HEK293T (cell line): Measurements from ENCODE around the gene SH2D3A.

ENCODE experiments used
- CTCF ChIA-PET: fragments of 350-600 bp; formaldehyde crosslinking; extraction: SDS; loops from one replicate; lab custom pipeline; 2021; ENCODE audit warnings: antibody characterized with exemption, inconsistent platforms; lab: Yijun Ruan, JAX
- POLR2A ChIA-PET: fragments of 350-600 bp; formaldehyde crosslinking; extraction: SDS; loops from one replicate; lab custom pipeline; 2020; ENCODE audit warnings: antibody characterized with exemption, inconsistent platforms; lab: Yijun Ruan, JAX
- DNase-seq: peaks from one replicate; pipeline ENCODE4 v3.0.0; 2012; ENCODE audit warnings: mixed read lengths; ENCODE audit errors: extremely low spot score
- ARNT ChIP-seq: fragments of 450-650 bp; IDR thresholded peaks from 2 replicates; pipeline ENCODE4 v1.6.1; 2017; ENCODE audit warnings: mild to moderate bottlenecking
- BHLHE40 ChIP-seq: fragments of 450-650 bp; IDR thresholded peaks from 2 replicates; pipeline ENCODE4 v1.6.1; 2016; ENCODE audit warnings: mild to moderate bottlenecking, moderate library complexity, borderline replicate concordance
- CTBP1 ChIP-seq: fragments of 450-650 bp; IDR thresholded peaks from 2 replicates; pipeline ENCODE4 v1.6.1; 2016; ENCODE audit warnings: borderline replicate concordance
- ELF4 ChIP-seq: fragments of 450-650 bp; IDR thresholded peaks from 2 replicates; pipeline ENCODE4 v1.6.1; 2017; ENCODE audit warnings: antibody characterized with exemption
- FOXA1 ChIP-seq: fragments of 450-650 bp; IDR thresholded peaks from 2 replicates; pipeline ENCODE4 v1.6.1; 2016; ENCODE audit warnings: mild to moderate bottlenecking
- FOXK2 ChIP-seq: fragments of 450-650 bp; IDR thresholded peaks from 2 replicates; pipeline ENCODE4 v1.6.1; 2016; ENCODE audit warnings: mild to moderate bottlenecking
- FOXM1 ChIP-seq: fragments of 450-650 bp; IDR thresholded peaks from 2 replicates; pipeline ENCODE4 v1.6.1; 2017; ENCODE audit warnings: mild to moderate bottlenecking, borderline replicate concordance
- HDGF ChIP-seq: fragments of 450-650 bp; IDR thresholded peaks from 2 replicates; pipeline ENCODE4 v1.6.1; 2017; ENCODE audit warnings: antibody characterized with exemption, borderline replicate concordance
- L3MBTL2 ChIP-seq: fragments of 450-650 bp; conservative IDR thresholded peaks from 2 replicates; pipeline ENCODE4 v1.6.1; 2016; ENCODE audit warnings: mild to moderate bottlenecking
- LEF1 ChIP-seq: fragments of 450-650 bp; IDR thresholded peaks from 2 replicates; pipeline ENCODE4 v1.6.1; 2017; ENCODE audit warnings: mild to moderate bottlenecking, borderline replicate concordance
- NFRKB ChIP-seq: fragments of 450-650 bp; IDR thresholded peaks from 2 replicates; pipeline ENCODE4 v1.6.1; 2016; ENCODE audit warnings: mild to moderate bottlenecking, moderate library complexity
- SP1 ChIP-seq: fragments of 450-650 bp; IDR thresholded peaks from 2 replicates; pipeline ENCODE4 v1.6.1; 2017
- SUZ12 ChIP-seq: fragments of 450-650 bp; IDR thresholded peaks from 2 replicates; pipeline ENCODE4 v1.6.1; 2016; ENCODE audit warnings: mild to moderate bottlenecking
- ZNF384 ChIP-seq: fragments of 450-650 bp; IDR thresholded peaks from 2 replicates; pipeline ENCODE4 v1.6.1; 2016
- TF ChIP-seq, protein P1 (sequence below): fragments of 450-650 bp; IDR thresholded peaks from 2 replicates; pipeline ENCODE4 v1.6.1; 2016

SH2D3A gene

DNA sequence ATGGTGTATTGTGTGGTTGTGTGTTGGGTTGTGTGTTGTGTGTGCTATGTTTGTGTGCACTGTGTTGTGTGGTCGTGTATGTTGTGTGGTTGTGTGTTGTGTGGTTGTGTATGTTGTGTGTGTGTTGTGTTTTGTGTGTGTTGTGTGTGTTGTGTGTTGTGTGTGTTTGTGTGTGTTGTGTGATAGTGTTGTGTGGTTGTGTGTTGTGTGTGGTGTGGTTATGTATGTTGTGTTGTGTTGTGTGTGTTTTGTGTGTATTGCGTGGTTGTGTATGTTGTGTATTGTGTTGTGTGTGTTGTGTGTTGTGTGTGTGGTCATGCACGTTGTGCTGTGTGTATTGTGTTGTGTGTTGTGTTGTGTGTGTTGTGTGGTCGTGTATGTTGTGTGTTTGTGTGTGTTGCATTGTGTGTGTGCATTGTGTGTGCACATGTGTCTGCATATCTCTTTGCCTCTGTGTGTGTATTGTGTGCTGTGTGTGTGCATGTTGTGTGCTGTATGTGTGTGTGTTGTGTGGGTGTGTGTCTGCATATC is 49.7 kb downstream of the SH2D3A start:
- ChIA-PET POLR2A (no interaction called here), CTCF (no interaction called here)
- TF ChIP-seq LEF1 (no peak), CTBP1 (peak; percentile 13; the same call in 1 of the 2 replicates)
- DNase-seq = no peak

DNA sequence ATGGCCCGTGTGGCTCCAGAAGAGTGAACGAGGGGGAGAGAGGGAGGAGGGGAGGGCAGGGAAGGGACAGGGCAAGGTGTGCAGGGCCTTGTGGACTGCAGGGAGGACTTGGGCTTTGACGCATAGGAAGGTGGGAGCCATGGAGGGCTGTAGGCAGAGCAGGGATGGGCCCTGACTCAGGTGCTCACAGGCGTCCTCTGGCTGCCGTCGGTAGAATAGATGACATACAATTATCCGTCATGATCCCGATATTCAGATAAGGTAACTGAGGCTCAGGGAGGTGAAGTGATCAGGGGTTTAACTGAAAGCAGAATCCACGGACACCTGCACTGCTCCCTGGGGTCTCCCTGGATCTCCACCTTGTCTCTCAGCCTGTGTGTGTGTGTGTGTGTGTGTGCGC is 50.2 kb downstream of the SH2D3A start:
- TF ChIP-seq NFRKB (no peak), SP1 (no peak), FOXA1 (no peak), LEF1 (no peak), CTBP1 (no peak), L3MBTL2 (no peak), ZNF384 (no peak), BHLHE40 (no peak)
- TF ChIP-seq, protein P1, sequence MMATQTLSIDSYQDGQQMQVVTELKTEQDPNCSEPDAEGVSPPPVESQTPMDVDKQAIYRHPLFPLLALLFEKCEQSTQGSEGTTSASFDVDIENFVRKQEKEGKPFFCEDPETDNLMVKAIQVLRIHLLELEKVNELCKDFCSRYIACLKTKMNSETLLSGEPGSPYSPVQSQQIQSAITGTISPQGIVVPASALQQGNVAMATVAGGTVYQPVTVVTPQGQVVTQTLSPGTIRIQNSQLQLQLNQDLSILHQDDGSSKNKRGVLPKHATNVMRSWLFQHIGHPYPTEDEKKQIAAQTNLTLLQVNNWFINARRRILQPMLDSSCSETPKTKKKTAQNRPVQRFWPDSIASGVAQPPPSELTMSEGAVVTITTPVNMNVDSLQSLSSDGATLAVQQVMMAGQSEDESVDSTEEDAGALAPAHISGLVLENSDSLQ = no peak
- no peak for DNase-seq
- CTCF ChIA-PET = no interaction called here
- POLR2A ChIA-PET = no interaction called here

DNA sequence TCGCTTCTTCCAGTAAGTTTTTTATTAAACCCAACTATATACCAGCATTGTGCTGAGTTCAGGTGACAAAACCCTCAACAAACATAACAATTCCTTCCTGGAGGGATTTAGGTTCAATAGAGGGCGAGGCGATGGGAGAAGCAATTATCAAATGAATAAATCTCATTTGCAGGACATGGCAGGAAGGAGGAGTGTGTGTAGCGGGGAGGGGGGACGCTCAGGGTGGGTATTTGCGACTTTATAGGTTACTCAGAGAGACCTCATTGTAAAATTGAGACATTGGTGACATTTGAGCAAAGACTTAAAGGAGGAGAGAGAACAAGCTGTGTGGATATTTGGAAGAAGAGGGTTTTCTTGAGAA is 50.6 kb downstream of the SH2D3A start:
- no peak for DNase-seq
- POLR2A ChIA-PET = no interaction called here
- TF ChIP-seq FOXK2 (no peak), BHLHE40 (no peak), ZNF384 (no peak), FOXM1 (no peak), LEF1 (no peak), SUZ12 (no peak), NFRKB (no peak)
- CTCF ChIA-PET = no interaction called here

DNA sequence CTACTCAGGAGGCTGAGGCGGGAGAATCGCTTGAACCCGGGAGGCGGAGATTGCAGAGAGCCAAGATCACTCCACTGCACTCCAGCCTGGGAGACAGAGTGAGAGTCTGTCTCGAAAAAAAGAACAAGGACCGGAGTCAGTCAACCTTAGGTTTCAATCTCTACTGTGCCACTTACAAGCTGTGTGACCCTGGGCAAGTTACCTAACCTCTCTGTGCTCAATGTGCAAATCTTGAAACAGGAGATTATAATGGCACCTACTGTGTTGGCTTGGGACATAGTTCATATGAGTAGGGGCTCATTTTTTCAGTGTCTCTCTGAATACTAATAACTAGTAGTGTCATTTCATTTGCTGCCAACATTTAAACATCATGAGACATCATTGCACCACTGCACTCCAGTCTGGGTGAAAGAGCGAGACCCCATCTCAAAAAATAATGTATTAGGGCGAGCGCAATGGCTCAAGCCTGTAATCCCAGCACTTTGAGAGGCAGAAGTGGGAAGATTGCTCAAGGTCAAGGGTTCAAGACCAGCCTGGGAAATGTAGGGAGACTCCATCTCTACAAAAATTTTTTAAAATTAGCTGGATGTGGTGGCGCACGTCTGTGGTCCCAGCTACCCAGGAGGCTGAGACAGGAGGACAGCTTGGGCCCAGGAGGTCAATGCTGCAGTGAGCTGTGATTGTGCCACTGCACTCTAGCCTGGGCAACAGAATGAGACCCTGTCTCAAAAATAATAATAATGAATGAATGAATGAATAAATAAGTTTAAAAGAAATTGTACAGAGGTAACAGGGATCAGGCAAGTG is 52.3 kb downstream of the SH2D3A start:
- ChIA-PET POLR2A (no interaction called here), CTCF (interaction anchor here (0.6 to 0.8 kb wide), 2 partner anchors 53 to 254 kb away, joined by 3 to 4 read pairs; no protein-coding TSS in a partner anchor)
- DNase-seq = no peak
- TF ChIP-seq HDGF = no peak
- TF ChIP-seq FOXM1 = no peak
- no peak for TF ChIP-seq FOXA1
- TF ChIP-seq FOXK2 = no peak
- no peak for TF ChIP-seq ARNT
- TF ChIP-seq BHLHE40 = no peak
- TF ChIP-seq LEF1 = no peak
- TF ChIP-seq ELF4 = no peak

DNA sequence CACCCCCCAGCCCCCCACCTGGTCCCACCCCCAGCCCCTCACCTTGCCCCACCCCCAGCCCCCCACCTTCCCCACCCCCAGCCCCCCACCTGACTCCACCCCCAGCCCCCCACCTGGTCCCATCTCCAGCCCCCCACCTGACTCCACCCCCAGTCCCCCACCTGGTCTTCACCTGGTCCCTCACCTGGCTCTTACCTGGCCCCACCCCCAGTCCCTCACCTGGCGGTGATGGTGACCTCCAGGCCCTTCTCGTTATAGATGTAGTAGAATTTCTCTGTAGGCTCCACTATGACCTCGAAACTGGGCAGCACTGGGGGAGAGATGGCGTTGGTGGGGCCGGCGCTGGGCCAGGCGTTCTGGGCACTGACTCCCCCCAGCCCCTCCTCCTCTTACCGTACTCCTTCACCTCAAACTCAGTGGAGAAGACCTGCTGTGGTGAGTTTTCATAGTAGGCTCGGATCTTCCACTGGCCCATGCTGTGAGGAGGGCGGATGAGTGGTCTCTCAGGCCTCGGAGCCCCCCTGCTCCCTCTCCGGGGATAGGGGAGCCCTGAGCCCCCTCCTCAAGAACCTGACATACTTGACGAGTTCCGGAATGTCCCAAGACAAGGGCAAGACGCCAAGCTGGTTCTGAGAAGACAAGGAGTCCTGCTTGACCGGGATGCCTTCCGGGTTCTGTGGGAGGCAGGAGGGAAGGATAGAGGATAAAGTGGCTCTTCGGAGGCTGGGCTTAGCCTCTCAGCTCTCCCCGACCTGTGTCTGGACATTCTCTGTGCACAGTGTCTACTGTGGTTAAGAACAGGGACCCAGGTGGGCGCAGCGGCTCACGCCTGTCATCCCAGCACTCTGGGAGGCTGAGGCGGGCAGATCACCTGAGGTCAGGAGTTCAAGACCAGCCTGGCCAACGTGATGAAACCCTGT is 53.2 kb downstream of the SH2D3A start:
- no peak for TF ChIP-seq SP1
- TF ChIP-seq BHLHE40 = no peak
- TF ChIP-seq CTBP1 = no peak
- no peak for TF ChIP-seq FOXK2
- no peak for TF ChIP-seq ELF4

DNA sequence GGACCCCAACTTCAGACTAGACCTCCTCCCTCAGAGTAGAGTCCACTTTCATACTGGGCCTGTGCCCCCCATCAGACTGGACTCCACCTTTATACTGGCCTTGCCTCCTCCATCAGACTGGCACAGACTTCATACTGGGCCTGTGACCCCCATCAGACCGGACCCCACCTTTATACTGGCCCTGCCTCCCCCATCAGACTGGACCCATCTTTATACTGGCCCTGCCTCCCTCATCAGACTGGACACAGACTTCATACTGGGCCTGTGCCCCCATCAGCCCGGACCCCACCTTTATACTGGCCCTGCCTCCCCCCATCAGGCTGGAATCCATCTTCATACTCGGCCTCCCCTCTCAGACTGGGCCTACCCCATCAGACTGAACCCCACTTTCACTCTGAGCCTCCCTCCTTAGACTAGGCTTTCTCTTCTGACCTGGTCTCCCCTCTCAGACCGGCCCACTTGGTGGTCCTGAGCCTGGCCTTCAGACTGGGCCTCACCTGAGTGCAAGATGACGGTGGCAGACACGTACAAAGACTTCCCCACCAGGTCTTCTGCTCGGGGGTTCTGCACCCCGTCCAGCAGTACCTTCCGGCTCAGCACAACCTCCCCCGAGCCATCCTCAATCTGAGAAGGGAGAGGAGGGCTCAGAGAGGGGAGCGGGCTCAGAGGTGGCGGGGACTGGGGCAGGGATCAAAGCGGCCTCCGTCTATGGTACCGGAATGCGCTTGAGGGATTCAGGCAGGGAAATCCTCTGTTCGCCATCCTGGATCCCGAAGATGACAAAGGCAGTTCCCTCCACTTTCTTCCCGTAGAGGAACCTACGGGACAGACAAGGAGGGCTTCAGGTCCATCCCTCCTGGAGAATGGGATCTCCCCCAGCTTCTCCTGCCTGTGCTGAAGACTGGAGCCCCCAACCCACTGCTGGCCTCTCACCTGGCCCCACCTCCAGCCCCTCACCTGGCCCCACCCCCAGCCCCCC is 54.3 kb downstream of the SH2D3A start:
- CTCF ChIA-PET = no interaction called here
- POLR2A ChIA-PET = no interaction called here
- DNase-seq = no peak
- TF ChIP-seq NFRKB = no peak
- TF ChIP-seq CTBP1 = no peak
- no peak for TF ChIP-seq LEF1
- TF ChIP-seq ELF4 = no peak
- TF ChIP-seq ARNT = no peak
- TF ChIP-seq ZNF384 = no peak
- TF ChIP-seq, protein P1 = no peak

More for the DNA sequence above, 53.2 kb downstream of the SH2D3A start:
- no peak for DNase-seq
- ChIA-PET CTCF (no interaction called here), POLR2A (no interaction called here)
